Small intestine (tissue), 7 donors: ENCODE results near the gene ITPRIPL2. TPM values are rescaled to one million over a fixed set of nuclear protein-coding genes. Genes with fewer than 3 reads are reported as not detected.

ENCODE experiments used
- DNase-seq, 2 donors: peaks; one replicate each; pipeline versions ENCODE4 v3.0.0 to v3.0.0-alpha.2; 2013
- FAIRE-seq: peaks from 2 replicates; lab custom pipeline; 2012; peaks lifted over from hg19 to GRCh38; lab: Jason Lieb, UNC
- H3K27ac ChIP-seq, 3 donors: one replicate each; pipeline ENCODE4 v1.5.1; 2013; ENCODE audit warnings: low read length in 2 of 3, mild to moderate bottlenecking in 2 of 3, control low read depth in 1 of 3, inconsistent platforms in 1 of 3, low read depth in 1 of 3, moderate library complexity in 1 of 3
- H3K27me3 ChIP-seq, 3 donors: one replicate each; pipeline ENCODE4 v1.6.1; 2013; ENCODE audit warnings: low read length in 3 of 3, inconsistent platforms in 1 of 3; ENCODE audit not compliant: control insufficient read depth in 3 of 3, insufficient read depth in 3 of 3
- H3K36me3 ChIP-seq, 3 donors: one replicate each; pipeline ENCODE4 v1.6.1; 2013; ENCODE audit warnings: low read length in 3 of 3, inconsistent platforms in 1 of 3, low read depth in 1 of 3, mild to moderate bottlenecking in 1 of 3, moderate library complexity in 1 of 3; ENCODE audit not compliant: control insufficient read depth in 3 of 3, insufficient read depth in 2 of 3
- H3K4me1 ChIP-seq, 3 donors: one replicate each; pipeline ENCODE4 v1.6.1; 2013; ENCODE audit warnings: low read length in 2 of 3, inconsistent platforms in 1 of 3, low read depth in 1 of 3, mild to moderate bottlenecking in 1 of 3, moderate library complexity in 1 of 3; ENCODE audit not compliant: control insufficient read depth in 3 of 3, insufficient read depth in 2 of 3
- H3K4me3 ChIP-seq, 3 donors: one replicate each; pipeline ENCODE4 v1.5.1; 2013; ENCODE audit warnings: low read length in 3 of 3, control low read depth in 1 of 3, inconsistent platforms in 1 of 3, low read depth in 1 of 3, mild to moderate bottlenecking in 1 of 3, moderate library complexity in 1 of 3
- H3K9me3 ChIP-seq, 2 donors: one replicate each; pipeline ENCODE4 v1.6.1; 2013; ENCODE audit warnings: low read depth in 1 of 2, low read length in 1 of 2; ENCODE audit not compliant: control insufficient read depth in 2 of 2, insufficient read depth in 1 of 2
- WGBS, 3 donors: extraction: QIAGEN DNeasy Blood & Tissue Kit; methylation state at CpG; one replicate each; pipeline ENCODE4 v1.1.7; 2013; 5-methylcytosine and 5-hydroxymethylcytosine counted together
- polyA plus RNA-seq, 4 donors: library from polyadenylated mRNA; stranded (reverse) in 3 of 4; unstranded in 1 of 4; fragments of 200-250 nt in 3 of 4; fragments of 120-200 nt in 1 of 4; gene quantifications; one replicate each; pipeline versions ENCODE4 v1.2.1 to v1.2.3, GENCODE V29; 2013
- donor health status: healthy with polysubstance abuse.
- donor health status: control.
- donor health status: control.
- donor health status: Bipolar disorder and iron deficiency.
- donor health status: healthy.

Gene ITPRIPL2
- polyA plus RNA-seq, 4 donors = 3.6 to 7.2 (median 6.1) TPM

- DNase-seq (no peak), FAIRE-seq (no peak)
- WGBS, 3 donors = 77 to 86% (median 83%) methylated on average over 1 of the region's 1 CpG
- peak overlapping the region in 2 of 3 donors; percentile 66 to 87 for H3K27ac ChIP-seq
- H3K4me1 ChIP-seq = peaks cover 0 to 23% (median 9%) of the 10 kb centered on the region in 3 donors
- H3K27me3 ChIP-seq = no peaks in the 10 kb centered on the region
- no peaks in the 10 kb centered on the region for H3K36me3 ChIP-seq
- H3K4me3 ChIP-seq = no peak overlapping the region
- H3K9me3 ChIP-seq = no peaks in the 10 kb centered on the region
These were observed 18.5 kb downstream of the ITPRIPL2 start for GRCh38 chr16:19132255-19132654.

GRCh38 chr16:19132898-19133297 lies 19.1 kb downstream of the ITPRIPL2 start:
- no peak for FAIRE-seq
- H3K36me3 ChIP-seq = no peaks in the 10 kb centered on the region
- H3K27ac ChIP-seq = peak overlapping the region in 1 of 3 donors; percentile 87
- WGBS, 3 donors = 73 to 88% (median 88%) methylated on average over 11 of the region's 11 CpGs
- no peaks in the 10 kb centered on the region for H3K27me3 ChIP-seq
- no peak for DNase-seq
- H3K4me1 ChIP-seq = peaks cover 0 to 23% (median 9%) of the 10 kb centered on the region in 3 donors
- no peaks in the 10 kb centered on the region for H3K9me3 ChIP-seq
- no peak overlapping the region for H3K4me3 ChIP-seq

- Histone ChIP-seq H3K27me3 (no peaks in the 10 kb centered on the region), H3K27ac (no peak overlapping the region), H3K36me3 (no peaks in the 10 kb centered on the region), H3K4me1 (peaks cover 0 to 23% (median 9%) of the 10 kb centered on the region in 3 donors), H3K4me3 (no peak overlapping the region), H3K9me3 (no peaks in the 10 kb centered on the region)
- 83 to 100% (median 90%) methylated on average over 1 of the region's 1 CpG for WGBS, 3 donors
- DNase-seq (no peak), FAIRE-seq (no peak)
These were observed 19.8 kb downstream of the ITPRIPL2 start for GRCh38 chr16:19133600-19133999.

GRCh38 chr16:19135201-19135842 lies 21.6 kb downstream of the ITPRIPL2 start:
- H3K27me3 ChIP-seq = no peaks in the 10 kb centered on the region
- no peak overlapping the region for H3K27ac ChIP-seq
- DNase-seq (no peak), FAIRE-seq (no peak)
- H3K4me1 ChIP-seq = peaks cover 0 to 23% (median 8%) of the 10 kb centered on the region in 3 donors
- H3K4me3 ChIP-seq = no peak overlapping the region
- 64 to 69% (median 68%) methylated on average over 10 of the region's 10 CpGs for WGBS, 3 donors
- H3K36me3 ChIP-seq = no peaks in the 10 kb centered on the region
- H3K9me3 ChIP-seq = no peaks in the 10 kb centered on the region

GRCh38 chr16:19135896-19136438 lies 22.2 kb downstream of the ITPRIPL2 start:
- Histone ChIP-seq H3K4me3 (no peak overlapping the region), H3K4me1 (peaks cover 0 to 18% (median 3%) of the 10 kb centered on the region in 3 donors), H3K27ac (no peak overlapping the region), H3K9me3 (no peaks in the 10 kb centered on the region), H3K27me3 (no peaks in the 10 kb centered on the region), H3K36me3 (no peaks in the 10 kb centered on the region)
- peak; percentile 71 to 86 for DNase-seq
- WGBS, 3 donors = 12 to 37% (median 26%) methylated on average over 6 to 7 of the region's 7 CpGs
- no peak for FAIRE-seq

- no peaks in the 10 kb centered on the region for H3K27me3 ChIP-seq
- peak overlapping the region in 1 of 3 donors; percentile 4 for H3K27ac ChIP-seq
- H3K4me3 ChIP-seq = no peak overlapping the region
- no peaks in the 10 kb centered on the region for H3K9me3 ChIP-seq
- no peak for FAIRE-seq
- WGBS, 3 donors = 35 to 51% (median 47%) methylated on average over 10 of the region's 10 CpGs
- peak in 1 of 2 donors; percentile 36 for DNase-seq
- H3K36me3 ChIP-seq = no peaks in the 10 kb centered on the region
- H3K4me1 ChIP-seq = peaks cover 0 to 18% (median 3%) of the 10 kb centered on the region in 3 donors
These were observed 22.9 kb downstream of the ITPRIPL2 start for GRCh38 chr16:19136549-19137196.

- Histone ChIP-seq H3K27ac (no peak overlapping the region), H3K9me3 (no peaks in the 10 kb centered on the region), H3K36me3 (no peaks in the 10 kb centered on the region), H3K4me1 (peaks cover 0 to 12% (median 3%) of the 10 kb centered on the region in 3 donors), H3K27me3 (no peaks in the 10 kb centered on the region), H3K4me3 (no peak overlapping the region)
- 45 to 60% (median 49%) methylated on average over 6 of the region's 6 CpGs for WGBS, 3 donors
- no peak for DNase-seq
- FAIRE-seq = no peak
These were observed 23.7 kb downstream of the ITPRIPL2 start for GRCh38 chr16:19137201-19138128.

GRCh38 chr16:19138601-19139000 lies 24.8 kb downstream of the ITPRIPL2 start:
- Histone ChIP-seq H3K9me3 (no peaks in the 10 kb centered on the region), H3K27me3 (no peaks in the 10 kb centered on the region), H3K27ac (no peak overlapping the region), H3K4me3 (no peak overlapping the region), H3K4me1 (peaks cover 0 to 12% (median 3%) of the 10 kb centered on the region in 3 donors), H3K36me3 (no peaks in the 10 kb centered on the region)
- DNase-seq = peak in 1 of 2 donors; percentile 62
- FAIRE-seq = no peak
- WGBS, 3 donors = 21 to 44% (median 24%) methylated on average over 4 of the region's 4 CpGs
